ENCODE measurements around the gene CTNNA3. TPM values are rescaled to one million over a fixed set of nuclear protein-coding genes. Genes with fewer than 3 reads are reported as not detected.
A peak's percentile ranks its signal among the peaks of the same experiment; 100 is the strongest.
"Not testable (repeated sequence)": the region's sequence is repeated elsewhere in the genome, so short reads cannot be mapped to it uniquely, and the experiment has no call there.

The CTNNA3 gene
- total RNA-seq, 1 experiment from 2014 or later, result not detected

- H3K9ac ChIP-seq (ENCODE audit: low read length); H3K9me3 ChIP-seq (ENCODE audit: low read length); H3K79me2 ChIP-seq (ENCODE audit: low read length): not testable (repeated sequence)
These were observed 3.7 kb upstream of the CTNNA3 start for GRCh38 chr10:67699613-67700270.

GRCh38 chr10:67698164-67698563 is 2.2 kb upstream of the CTNNA3 start:
- Histone ChIP-seq H3K9me3 (ENCODE audit: low read length) (no peaks in the 10 kb centered on the region), H3K4me3 (ENCODE audit: low read length) (no peak overlapping the region), H4K20me1 (ENCODE audit: insufficient read depth, low read depth, low read length) (no peaks in the 10 kb centered on the region), H3K27me3 (ENCODE audit: low read length) (no peaks in the 10 kb centered on the region; the same call in 1 of the 2 replicates), H2AFZ (ENCODE audit: low read length) (no peak overlapping the region), H3K79me2 (ENCODE audit: low read length) (no peaks in the 10 kb centered on the region), H3K36me3 (ENCODE audit: insufficient read depth, low read length) (no peaks in the 10 kb centered on the region), H3K4me1 (ENCODE audit: low read length) (peaks cover 17% of the 10 kb centered on the region), H3K9ac (ENCODE audit: low read length) (no peak overlapping the region), H3K9me2 (replicated peaks; ENCODE audit: insufficient read depth, low read length) (no peaks in the 10 kb centered on the region), H3K27ac (ENCODE audit: low read length) (no peak overlapping the region), H3K4me2 (ENCODE audit: low read depth, low read length, poor library complexity, severe bottlenecking) (no peak overlapping the region)
- no peak for DNase-seq

More at GRCh38 chr10:67699613-67700270, 3.7 kb upstream of the CTNNA3 start:
- H3K9me2 ChIP-seq (replicated peaks; ENCODE audit: insufficient read depth, low read length); H3K27ac ChIP-seq (ENCODE audit: low read length); H3K27me3 ChIP-seq (ENCODE audit: low read length); H4K20me1 ChIP-seq (ENCODE audit: insufficient read depth, low read depth, low read length); H3K4me3 ChIP-seq (ENCODE audit: low read length); H2AFZ ChIP-seq (ENCODE audit: low read length); DNase-seq; H3K4me2 ChIP-seq (ENCODE audit: low read depth, low read length, poor library complexity, severe bottlenecking); H3K36me3 ChIP-seq (ENCODE audit: insufficient read depth, low read length): not testable (repeated sequence)
- H3K4me1 ChIP-seq (ENCODE audit: low read length), result peaks cover 17% of the 10 kb centered on the region

- Histone ChIP-seq H3K4me1 (ENCODE audit: low read length) (peaks cover 17% of the 10 kb centered on the region), H3K27ac (ENCODE audit: low read length) (no peak overlapping the region), H4K20me1 (ENCODE audit: insufficient read depth, low read depth, low read length) (no peaks in the 10 kb centered on the region), H3K4me2 (ENCODE audit: low read depth, low read length, poor library complexity, severe bottlenecking) (no peak overlapping the region), H3K36me3 (ENCODE audit: insufficient read depth, low read length) (no peaks in the 10 kb centered on the region), H3K79me2 (ENCODE audit: low read length) (no peaks in the 10 kb centered on the region), H3K27me3 (ENCODE audit: low read length) (no peaks in the 10 kb centered on the region; the same call in 1 of the 2 replicates), H2AFZ (ENCODE audit: low read length) (no peak overlapping the region), H3K4me3 (ENCODE audit: low read length) (no peak overlapping the region), H3K9me2 (replicated peaks; ENCODE audit: insufficient read depth, low read length) (no peaks in the 10 kb centered on the region), H3K9me3 (ENCODE audit: low read length) (no peaks in the 10 kb centered on the region), H3K9ac (ENCODE audit: low read length) (no peak overlapping the region)
- peak; percentile 82 for DNase-seq
These were observed 1.7 kb upstream of the CTNNA3 start for GRCh38 chr10:67697724-67698131.

- Histone ChIP-seq H4K20me1 (ENCODE audit: insufficient read depth, low read depth, low read length) (no peaks in the 10 kb centered on the region), H3K36me3 (ENCODE audit: insufficient read depth, low read length) (no peaks in the 10 kb centered on the region), H3K9me2 (replicated peaks; ENCODE audit: insufficient read depth, low read length) (no peaks in the 10 kb centered on the region), H3K9me3 (ENCODE audit: low read length) (no peaks in the 10 kb centered on the region), H3K9ac (ENCODE audit: low read length) (no peak overlapping the region), H3K4me3 (ENCODE audit: low read length) (no peak overlapping the region), H3K79me2 (ENCODE audit: low read length) (no peaks in the 10 kb centered on the region), H2AFZ (ENCODE audit: low read length) (no peak overlapping the region), H3K4me2 (ENCODE audit: low read depth, low read length, poor library complexity, severe bottlenecking) (no peak overlapping the region), H3K27me3 (ENCODE audit: low read length) (no peaks in the 10 kb centered on the region; the same call in 1 of the 2 replicates), H3K27ac (ENCODE audit: low read length) (no peak overlapping the region), H3K4me1 (ENCODE audit: low read length) (peaks cover 17% of the 10 kb centered on the region)
- DNase-seq, result no peak
These were observed 684 bp upstream of the CTNNA3 start for GRCh38 chr10:67696679-67697078.

GRCh38 chr10:67695555-67695954 is 440 bp downstream of the CTNNA3 start:
- no peaks in the 10 kb centered on the region for H3K36me3 ChIP-seq (ENCODE audit: insufficient read depth, low read length)
- H3K9ac ChIP-seq (ENCODE audit: low read length), result no peak overlapping the region
- H2AFZ ChIP-seq (ENCODE audit: low read length), result no peak overlapping the region
- H4K20me1 ChIP-seq (ENCODE audit: insufficient read depth, low read depth, low read length), result no peaks in the 10 kb centered on the region
- no peak for DNase-seq
- H3K9me2 ChIP-seq (replicated peaks; ENCODE audit: insufficient read depth, low read length), result no peaks in the 10 kb centered on the region
- H3K4me3 ChIP-seq (ENCODE audit: low read length), result peak overlapping the region; percentile 18; the same call in 1 of the 2 replicates
- H3K4me2 ChIP-seq (ENCODE audit: low read depth, low read length, poor library complexity, severe bottlenecking), result peak overlapping the region; percentile 7
- H3K4me1 ChIP-seq (ENCODE audit: low read length), result peaks cover 17% of the 10 kb centered on the region
- no peaks in the 10 kb centered on the region for H3K79me2 ChIP-seq (ENCODE audit: low read length)
- H3K27ac ChIP-seq (ENCODE audit: low read length), result no peak overlapping the region
- H3K9me3 ChIP-seq (ENCODE audit: low read length), result no peaks in the 10 kb centered on the region
- H3K27me3 ChIP-seq (ENCODE audit: low read length), result no peaks in the 10 kb centered on the region; the same call in 1 of the 2 replicates

GRCh38 chr10:67691861-67692260 is 4.1 kb downstream of the CTNNA3 start:
- not testable (repeated sequence) for H3K4me3 ChIP-seq (ENCODE audit: low read length); H3K9me2 ChIP-seq (replicated peaks; ENCODE audit: insufficient read depth, low read length); H3K27ac ChIP-seq (ENCODE audit: low read length); H3K79me2 ChIP-seq (ENCODE audit: low read length); H3K4me2 ChIP-seq (ENCODE audit: low read depth, low read length, poor library complexity, severe bottlenecking); H4K20me1 ChIP-seq (ENCODE audit: insufficient read depth, low read depth, low read length); H3K9me3 ChIP-seq (ENCODE audit: low read length); H2AFZ ChIP-seq (ENCODE audit: low read length); H3K36me3 ChIP-seq (ENCODE audit: insufficient read depth, low read length); H3K27me3 ChIP-seq (ENCODE audit: low read length); H3K9ac ChIP-seq (ENCODE audit: low read length); DNase-seq
- peaks cover 17% of the 10 kb centered on the region for H3K4me1 ChIP-seq (ENCODE audit: low read length)

GRCh38 chr10:67690540-67690939 is 5.5 kb downstream of the CTNNA3 start:
- not testable (repeated sequence) for H3K27ac ChIP-seq (ENCODE audit: low read length); H3K27me3 ChIP-seq (ENCODE audit: low read length); H3K4me3 ChIP-seq (ENCODE audit: low read length); H2AFZ ChIP-seq (ENCODE audit: low read length); H3K4me2 ChIP-seq (ENCODE audit: low read depth, low read length, poor library complexity, severe bottlenecking); H3K9ac ChIP-seq (ENCODE audit: low read length); H3K79me2 ChIP-seq (ENCODE audit: low read length); H3K9me3 ChIP-seq (ENCODE audit: low read length); H3K36me3 ChIP-seq (ENCODE audit: insufficient read depth, low read length); H3K9me2 ChIP-seq (replicated peaks; ENCODE audit: insufficient read depth, low read length); DNase-seq; H3K4me1 ChIP-seq (ENCODE audit: low read length); H4K20me1 ChIP-seq (ENCODE audit: insufficient read depth, low read depth, low read length)

GRCh38 chr10:67684140-67684539 is 11.9 kb downstream of the CTNNA3 start:
- not testable (repeated sequence) for H3K9me2 ChIP-seq (replicated peaks; ENCODE audit: insufficient read depth, low read length); H3K27ac ChIP-seq (ENCODE audit: low read length); H3K4me1 ChIP-seq (ENCODE audit: low read length); H3K4me3 ChIP-seq (ENCODE audit: low read length); H4K20me1 ChIP-seq (ENCODE audit: insufficient read depth, low read depth, low read length); H3K36me3 ChIP-seq (ENCODE audit: insufficient read depth, low read length); H3K4me2 ChIP-seq (ENCODE audit: low read depth, low read length, poor library complexity, severe bottlenecking); H2AFZ ChIP-seq (ENCODE audit: low read length); H3K27me3 ChIP-seq (ENCODE audit: low read length); DNase-seq; H3K9me3 ChIP-seq (ENCODE audit: low read length); H3K79me2 ChIP-seq (ENCODE audit: low read length); H3K9ac ChIP-seq (ENCODE audit: low read length)

All from Karpas-422 (cell line).